NCI-H1092 treated with DMSO at 0.1 percent for 48 hours (cell line): Measurements from ENCODE around the gene TAGAP.
A peak's percentile ranks its signal among the peaks of the same experiment; 100 is the strongest.
"Not testable (repeated sequence)": the region's sequence is repeated elsewhere in the genome, so short reads cannot be mapped to it uniquely, and the experiment has no call there.

Source experiments
- DNase-seq: peaks from one replicate; lab custom pipeline; 2025; lab: John Stamatoyannopoulos, UW

The TAGAP gene

DNA sequence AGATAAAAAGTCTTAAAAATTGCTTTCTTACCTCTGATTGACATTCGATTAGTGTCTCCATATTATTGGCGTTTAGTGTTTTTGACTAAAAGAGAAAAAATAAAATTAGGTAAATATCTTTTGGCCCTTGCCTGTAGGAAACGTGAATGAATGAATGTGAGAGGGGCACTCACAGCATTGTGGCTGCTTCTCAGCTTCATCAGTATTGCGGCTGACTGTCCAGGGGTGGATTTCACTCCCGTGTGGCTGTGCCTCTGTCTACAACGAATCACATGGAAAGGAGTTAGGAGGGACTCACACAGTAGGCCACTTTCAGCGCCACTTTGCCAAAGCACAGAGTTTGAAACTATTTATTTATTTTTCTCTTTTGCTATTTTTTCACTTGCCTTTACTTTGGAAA lies 844 bp downstream of the TAGAP start:
- DNase-seq: no peak

DNA sequence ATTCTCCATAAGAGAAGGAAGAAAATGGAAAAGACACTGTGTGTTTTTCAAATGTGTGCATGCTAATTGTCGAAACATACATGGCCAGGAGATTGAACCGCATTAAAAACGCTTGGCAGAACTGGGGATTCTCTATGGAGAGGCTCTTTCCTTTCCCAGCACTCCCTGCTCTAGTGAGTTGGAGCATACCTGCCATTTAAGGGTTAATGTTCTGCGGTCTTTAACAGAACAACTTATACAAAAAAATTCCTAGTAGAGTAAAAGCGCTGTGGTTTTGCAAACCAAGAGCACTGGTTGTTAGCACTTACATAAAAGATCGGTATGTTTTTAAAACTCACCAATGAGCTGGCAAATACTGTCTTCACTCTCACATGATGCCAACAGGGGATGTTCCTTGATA lies 1.5 kb downstream of the TAGAP start:
- DNase-seq: no peak

DNA sequence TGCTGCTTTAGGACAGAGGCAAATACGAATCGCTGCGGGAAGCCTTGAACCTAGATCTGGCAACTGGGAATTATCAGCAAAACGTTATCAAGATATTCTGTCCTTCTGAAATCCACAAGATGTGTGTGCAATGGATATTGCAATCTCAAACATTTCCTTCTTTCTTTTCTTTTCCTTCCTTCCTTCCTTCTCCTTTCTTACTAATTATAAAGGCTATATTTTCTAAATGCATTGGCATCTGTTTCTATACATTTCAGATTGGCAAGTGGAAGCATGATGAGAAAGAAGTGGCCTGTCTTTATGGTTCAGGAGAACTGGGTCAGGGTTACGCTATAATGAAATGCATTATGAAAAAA lies 2.0 kb downstream of the TAGAP start:
- DNase-seq: no peak

DNA sequence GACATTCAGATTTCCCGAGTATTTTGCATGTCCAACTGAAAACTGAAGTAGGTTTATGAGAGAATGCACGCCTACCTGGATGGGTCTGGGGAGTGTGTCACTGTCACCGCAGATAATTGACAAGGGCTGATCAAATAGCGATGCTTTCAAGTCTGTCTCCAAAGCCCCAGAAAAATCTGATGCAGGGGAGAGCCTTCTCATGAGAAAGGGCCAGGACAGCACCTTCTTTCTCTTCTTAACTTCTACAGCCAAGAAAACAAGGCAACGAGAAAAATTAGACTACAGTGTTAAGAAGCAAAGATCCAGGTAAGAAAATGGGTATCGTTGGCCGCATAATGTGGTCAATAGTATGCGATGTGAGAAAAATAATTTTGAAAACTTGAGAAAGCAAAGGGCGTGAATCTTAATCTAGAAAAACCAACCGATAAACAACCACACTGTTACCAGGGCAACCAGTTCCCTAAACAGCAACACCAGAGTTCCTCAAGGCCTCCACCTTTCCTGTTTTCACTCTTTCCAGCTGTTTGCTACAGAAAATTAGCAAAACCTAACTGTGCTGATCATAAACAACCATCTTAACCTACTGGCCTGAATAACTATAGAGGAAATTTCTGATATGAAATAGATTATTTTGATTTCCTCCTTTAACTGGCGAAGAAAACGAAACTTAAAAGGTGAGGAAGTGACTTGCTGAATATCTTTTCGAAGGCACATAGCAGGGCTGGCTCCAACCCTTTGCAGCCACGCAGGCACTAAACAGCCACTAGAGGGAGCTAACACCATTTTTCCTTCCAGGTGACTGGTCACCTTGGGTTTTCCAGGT lies 2.6 kb downstream of the TAGAP start:
- peak; percentile 75 for DNase-seq

DNA sequence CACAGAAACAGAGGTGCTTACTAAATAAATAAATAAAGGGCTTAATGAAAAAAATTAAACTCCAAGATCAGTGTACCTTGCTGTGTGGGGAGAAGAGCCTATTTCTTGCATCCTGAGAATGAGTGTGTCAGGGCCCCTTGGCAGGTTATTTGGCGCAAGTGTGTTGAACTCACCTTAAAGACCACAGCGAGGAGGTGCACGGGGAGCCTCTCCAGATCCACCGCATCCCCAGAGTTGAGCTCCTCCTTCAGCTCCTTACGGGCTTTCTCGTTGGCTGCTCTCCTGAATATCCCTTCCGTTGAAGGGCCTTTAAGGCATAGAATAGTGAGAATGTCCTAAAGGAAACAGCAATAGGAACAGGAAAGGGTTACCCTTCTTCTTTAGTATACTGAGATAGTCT lies 3.6 kb downstream of the TAGAP start:
- DNase-seq: no peak

DNA sequence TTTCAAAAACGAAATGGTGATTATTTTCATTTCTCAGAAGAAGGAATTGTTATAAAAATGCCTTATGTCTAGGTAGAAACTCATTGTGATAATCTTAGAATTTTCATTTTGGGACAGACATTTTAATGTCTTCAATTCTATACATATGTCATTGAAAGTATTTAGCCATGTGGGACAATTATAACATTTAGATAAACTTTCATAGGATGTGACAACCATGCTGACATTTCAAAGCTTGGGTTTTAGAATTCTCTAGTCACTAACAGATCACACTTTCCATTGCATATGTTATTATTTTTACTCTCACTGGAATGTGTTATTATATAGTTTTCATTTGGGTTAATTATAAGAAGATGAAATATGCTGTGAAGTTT lies 4.9 kb downstream of the TAGAP start:
- DNase-seq: no peak

DNA sequence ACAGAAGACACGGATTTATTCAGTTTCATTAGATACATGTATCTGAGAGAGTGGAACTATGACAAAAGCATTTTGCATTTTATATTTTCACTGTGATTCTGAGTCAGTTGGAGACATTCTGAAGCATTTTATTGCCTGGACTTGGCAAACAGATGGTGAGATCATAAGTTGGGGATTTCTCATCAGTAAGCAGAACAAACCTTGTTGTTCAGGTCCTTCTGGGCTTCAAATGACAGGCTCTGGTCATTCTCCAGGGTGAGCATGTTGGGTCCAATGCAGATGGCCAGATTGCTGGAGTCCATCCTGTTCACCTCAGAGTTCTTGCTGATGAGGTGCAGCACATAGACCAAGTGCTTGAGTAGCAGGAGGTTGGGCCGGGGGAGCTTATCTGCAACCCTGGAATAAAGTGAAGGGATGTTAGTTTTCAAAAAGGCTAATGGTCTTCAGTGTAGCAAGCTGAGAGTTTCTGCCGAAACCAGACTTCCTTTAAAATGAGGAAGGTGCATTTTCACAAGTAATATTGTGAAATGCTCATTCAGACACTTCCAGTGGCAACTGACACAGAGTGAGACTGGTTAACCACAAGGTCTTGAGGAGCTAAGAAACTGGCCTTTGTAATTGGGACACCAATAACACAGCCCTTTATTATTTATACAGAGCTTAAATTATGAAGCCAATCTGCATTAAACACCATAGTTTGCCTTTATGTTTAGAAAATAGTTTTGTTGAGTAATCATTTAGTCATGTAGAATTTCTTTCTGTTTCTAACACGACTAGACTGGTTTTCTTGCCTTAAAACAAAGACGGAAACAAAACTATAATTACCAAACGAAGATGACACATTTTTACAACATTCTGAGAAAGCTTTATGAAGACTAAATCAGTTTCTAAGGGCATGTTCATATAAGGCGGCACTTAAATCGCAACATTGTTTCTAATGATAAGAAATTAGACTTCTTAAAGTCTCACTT lies 5.6 kb downstream of the TAGAP start:
- DNase-seq: no peak

DNA sequence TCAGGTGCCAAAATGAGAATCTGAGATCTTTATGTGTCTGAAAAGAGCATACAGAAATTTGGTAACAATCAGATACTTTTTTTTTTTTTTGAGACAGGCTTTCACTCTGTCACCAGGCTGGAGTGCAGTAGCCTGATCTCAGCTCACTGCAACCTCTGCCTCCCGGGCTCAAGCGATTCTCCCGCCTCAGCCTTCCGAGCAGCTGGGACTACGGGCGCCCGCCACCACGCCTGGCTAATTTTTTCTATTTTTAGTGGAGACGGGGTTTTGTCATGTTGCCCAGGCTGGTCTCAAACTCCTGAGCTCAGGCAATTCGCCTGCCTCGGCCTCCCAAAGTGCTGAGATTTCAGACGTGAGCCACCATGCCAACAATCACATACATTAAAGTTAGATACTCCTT lies 6.5 kb downstream of the TAGAP start:
- not testable (repeated sequence) for DNase-seq

DNA sequence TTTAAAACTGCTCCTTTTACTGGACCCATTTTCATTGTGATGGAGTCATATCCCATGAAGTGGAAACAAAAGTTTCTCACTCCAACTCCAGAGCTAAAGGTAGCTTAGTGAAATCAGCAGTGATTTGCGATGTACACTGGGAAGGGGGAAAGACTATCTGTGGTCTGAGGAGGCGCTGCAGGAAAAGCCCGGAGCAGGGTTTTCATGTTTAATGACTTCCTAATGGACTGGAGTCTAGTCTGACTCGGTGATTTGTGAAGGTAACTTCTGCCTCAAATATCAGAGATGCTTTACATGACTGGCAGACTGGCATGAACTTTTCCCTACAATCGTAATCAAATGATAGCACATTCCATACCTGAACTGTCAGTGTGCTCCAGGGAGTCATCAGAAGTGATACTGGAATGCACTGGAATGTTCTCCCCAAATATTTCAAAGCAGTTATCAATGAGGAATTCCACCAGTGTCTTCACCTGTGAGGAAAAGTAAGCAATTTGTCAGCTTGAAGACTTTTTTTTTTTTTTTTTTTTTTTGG lies 7.0 kb downstream of the TAGAP start:
- DNase-seq: no peak

DNA sequence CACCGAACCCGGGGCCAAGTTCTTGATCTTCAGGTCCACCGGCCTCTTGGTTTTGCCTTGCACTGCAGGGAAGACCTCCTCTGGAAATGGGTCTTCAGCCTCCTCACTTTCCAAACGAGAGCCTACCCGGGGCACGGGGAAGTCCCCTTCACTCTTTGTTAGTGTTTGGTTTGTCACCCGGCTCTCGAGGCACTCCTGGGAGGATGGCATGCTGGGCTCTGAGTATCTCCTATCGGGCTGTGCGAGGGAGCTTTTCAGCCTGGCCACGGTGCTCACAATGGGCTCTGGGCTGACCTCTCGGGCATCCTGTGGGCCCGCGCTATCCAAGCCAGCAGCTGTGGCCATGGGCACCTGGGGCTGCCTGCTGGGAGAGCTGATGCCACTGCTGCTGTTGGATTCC lies 8.1 kb downstream of the TAGAP start:
- DNase-seq: no peak

DNA sequence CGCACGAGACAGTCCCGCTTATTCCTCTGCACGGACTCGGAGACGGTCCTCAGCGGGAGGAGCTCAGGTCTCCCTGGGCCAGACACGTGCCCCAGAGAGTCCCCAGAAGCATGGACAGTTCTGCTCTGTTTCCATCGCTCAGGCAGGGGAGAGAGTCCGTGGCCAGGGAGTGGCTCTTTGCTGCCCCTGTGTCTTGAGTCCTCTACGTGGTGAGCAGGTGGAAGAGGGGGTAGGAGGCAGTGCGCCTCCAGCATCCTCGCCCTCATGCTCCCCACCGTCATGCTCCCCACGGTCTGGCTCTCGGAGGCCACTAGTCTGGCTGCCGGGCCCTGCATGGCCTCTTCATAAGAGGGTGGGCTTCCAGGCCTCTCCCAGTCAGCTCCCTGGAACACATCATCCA lies 8.9 kb downstream of the TAGAP start:
- no peak for DNase-seq

DNA sequence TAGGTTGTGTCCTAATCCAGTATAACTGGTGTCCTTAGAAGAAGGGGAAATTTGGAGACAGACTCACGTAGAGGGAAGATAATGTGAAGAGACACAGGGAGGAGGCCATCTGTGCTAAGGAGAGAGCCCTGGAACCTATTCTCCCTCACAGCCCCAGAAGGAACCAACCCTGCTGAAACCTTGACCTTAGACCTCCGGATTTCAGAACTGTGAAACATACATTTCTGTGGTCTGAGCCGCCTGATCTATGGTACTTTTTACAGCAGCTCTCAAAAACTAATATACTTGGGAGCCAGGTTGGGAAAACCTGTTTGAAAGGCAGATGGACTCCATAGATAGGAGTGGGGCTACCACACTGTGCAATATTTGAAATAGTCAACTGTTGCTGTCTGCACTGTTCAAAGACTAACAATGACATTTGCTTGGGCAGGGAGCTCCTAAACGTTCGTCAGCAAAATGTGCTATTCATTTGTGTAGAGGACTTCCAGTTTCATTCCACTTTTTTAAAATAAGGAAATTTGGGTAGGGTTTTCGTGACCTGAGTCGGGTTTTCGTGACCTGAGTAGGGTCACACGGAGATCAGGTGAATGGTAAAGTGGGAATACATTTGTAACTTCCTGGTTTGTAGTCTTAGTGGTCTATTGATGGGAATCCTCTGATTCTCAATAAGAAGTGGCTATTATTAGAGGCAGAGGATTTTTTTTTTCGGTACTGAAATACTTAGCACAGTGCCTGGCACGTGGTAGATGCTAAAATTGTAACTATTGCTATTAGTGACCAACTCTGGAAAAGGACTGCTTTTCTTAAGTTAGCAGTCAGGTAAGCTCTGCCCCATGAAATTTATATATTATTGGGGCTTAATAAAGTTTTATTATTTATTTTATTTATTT lies 11.4 kb downstream of the TAGAP start:
- no peak for DNase-seq

DNA sequence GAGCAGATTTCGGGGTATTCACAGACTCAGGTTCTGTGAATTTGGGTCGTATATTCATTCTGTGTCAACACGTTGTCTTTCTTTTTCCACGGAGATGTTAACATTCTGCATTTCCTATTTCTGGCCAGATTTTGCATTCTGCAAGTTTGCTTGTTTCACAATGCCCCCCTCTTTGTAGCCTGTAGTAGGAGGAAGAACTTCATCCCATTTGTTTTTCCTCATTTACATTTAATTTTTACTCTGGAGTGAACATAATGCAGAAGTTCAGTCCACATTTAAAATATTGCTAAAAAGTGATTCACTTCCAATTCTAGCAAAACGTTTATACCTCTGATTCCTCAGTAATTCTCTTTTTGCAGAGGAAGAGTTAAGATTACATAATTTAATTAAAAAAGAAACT lies 12.9 kb downstream of the TAGAP start:
- no peak for DNase-seq

DNA sequence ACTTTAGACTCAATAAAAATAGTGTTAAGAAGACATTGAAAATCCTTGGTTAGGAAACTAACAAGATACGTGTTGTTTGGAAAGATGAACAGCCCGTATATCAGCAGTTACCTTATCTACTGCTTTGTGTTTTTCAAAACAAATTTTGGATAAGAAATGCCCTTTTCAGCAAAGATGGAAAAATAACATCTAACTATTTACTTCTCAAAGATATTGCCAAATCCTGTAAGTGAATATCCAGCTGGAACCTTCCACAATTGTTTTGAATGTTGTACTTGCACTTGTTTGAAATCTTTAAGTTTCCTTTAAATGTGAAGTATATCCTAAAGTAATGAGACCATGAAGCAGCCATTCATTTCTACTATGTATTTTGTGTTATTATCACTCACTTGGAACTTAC lies 14.6 kb downstream of the TAGAP start:
- DNase-seq: no peak

DNA sequence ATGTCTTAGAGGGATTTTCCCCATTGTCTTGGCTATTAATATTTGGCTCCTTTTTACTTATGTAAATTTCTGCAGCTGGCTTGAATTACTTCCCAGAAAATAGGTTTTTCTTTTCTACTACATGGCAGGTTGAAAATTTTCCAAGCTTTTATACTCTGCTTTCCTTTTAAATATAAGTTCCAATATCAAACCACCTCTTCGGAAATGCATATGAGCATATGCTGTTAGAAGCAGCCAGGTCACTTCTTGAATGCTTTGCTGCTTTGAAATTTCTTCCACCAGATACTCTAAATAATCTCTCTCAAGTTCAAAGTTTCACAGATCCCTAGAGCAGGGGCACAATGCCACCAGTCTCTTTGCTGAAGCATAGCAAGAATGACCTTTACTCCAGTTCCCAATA lies 19.6 kb downstream of the TAGAP start:
- DNase-seq: not testable (repeated sequence)

DNA sequence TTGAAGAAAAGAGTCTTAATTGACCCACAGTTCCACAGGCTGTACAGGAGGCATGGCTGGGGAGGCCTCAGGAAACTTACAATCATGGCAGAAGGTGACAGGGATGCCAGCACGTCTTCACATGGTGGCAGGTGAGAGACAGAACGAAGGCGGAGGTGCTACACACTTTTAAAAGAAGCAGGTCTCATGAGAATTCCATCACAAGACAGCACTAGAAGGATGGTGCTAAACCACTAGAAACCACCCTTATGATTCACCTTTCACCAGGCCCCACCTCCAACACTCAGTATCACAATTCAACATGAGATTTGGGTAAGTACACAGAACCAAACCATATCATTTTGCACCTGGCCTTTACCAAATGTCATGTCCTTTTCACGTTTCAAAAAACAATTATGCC lies 20.9 kb downstream of the TAGAP start:
- no peak for DNase-seq

DNA sequence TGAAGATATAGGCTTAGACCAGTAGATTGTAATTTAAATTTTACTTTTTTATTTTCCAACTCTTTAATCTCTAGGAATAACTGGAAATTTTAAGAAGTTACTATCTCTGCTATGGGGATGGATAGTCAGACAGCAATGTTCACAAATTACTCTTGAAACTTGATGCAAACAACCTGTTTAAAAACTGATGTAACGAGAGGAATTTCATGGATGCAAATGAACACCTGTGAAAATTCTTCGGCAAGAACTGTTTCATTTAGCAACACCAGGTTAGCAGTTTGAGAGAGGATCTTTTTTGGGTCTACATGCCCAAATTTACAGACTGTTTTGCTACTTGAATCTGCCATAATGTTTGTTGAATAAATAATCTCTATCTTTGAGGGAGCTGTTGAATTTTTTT lies 24.8 kb downstream of the TAGAP start:
- no peak for DNase-seq

DNA sequence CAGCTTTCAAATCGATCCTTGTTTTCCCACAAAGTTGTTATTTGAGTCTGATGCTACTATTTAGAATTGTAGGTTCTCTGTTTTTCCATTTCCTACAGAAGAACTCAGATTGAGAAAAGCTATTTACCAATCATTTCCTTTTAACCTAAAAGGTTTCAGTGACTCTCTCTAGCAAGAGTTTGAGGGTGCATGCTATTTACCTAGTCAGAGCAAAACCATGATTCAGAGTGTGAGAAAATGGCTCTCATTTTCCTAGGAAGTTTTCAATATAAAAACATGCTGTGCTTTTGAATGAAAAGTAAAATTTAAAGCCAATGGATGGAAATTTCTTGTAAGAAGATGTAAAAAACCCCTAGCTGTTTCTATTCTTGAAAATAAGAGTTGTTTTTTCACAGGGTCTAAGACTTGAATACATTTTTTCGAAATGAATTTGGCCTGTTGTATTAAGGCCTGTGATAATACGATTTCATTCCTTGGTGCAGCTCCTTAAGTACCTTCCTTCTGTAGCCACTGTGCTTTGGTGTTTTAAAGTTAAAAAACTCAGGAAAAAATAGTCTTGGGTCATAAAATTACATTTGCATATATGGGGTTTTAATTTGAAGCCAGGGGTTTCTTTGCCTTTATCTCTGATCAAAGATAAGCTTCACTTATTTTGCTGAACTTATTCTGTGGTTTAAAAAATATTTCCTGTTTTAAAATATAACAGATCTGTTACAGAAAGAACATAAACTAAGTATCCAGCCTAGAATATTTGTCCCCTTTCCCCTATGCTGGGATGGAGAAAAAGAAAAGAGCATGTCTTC lies 26.8 kb downstream of the TAGAP start:
- DNase-seq: no peak

DNA sequence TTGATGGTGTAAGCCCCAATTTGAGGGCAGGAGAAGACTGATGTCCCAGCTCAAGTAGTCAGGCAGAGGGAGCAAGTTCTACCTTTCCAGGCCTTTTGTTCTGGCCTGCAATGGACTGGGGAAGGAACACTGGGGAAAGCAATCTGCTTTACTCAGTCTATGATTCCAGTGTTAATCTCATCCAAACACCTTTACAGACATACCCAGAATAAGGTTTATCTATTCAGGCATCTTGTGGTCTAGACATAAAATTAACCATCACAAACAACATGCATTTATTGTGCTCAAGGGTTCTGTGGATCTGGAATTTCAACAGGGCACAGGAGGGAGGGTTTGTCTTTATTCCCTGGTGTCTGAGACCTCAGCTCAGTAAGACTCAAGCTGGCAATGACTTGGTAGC lies 30.4 kb downstream of the TAGAP start:
- no peak for DNase-seq

DNA sequence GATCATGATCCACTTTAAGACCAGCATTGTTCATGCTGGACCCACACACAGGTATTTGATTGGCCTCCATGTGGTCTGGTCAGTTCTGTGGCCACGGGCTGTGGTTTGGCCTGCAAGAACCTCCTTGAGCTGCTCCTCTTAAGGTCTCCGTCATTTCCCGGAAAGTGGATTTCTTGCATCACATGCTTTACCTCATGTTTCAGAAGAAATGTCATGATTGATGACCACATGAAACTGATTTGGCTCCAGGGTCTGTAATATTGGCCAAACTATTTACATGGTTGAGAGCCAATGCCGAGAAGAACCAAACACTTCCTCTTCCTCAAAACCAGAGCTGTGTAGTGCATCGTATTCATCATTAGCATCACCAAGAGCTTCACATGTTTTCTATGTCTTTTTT lies 31.6 kb downstream of the TAGAP start:
- no peak for DNase-seq

DNA sequence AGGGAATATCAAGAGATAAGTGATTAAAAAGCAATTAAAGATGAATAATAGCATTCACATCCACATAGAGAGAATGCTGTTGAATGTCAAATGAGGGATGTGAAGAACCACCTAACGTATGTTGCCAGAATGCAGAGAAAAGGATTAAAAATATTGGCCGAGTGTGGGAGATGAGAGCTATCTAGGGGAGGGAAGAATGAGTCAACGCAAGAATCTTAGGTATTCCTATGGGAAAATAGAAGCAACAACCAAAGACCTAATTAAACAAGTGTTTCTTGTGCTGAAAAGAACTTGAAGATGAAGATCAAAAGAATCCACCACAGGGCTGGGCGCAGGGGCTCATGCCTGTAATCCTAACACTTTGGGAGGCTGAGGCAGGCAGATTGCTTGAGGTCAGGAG lies 32.6 kb downstream of the TAGAP start:
- no peak for DNase-seq
